Stimulated activated CD4-positive, alpha-beta T cell treated with anti-CD3 and anti-CD28 coated beads, TNF-alpha, amount 100 ng/mL, for 1 hour (primary cell): Measurements from ENCODE around the gene MPC1L.

Experiments used
- DNase-seq, 3 donors: peaks; one replicate each; pipeline ENCODE4 v3.0.0-alpha.2; 2020; ENCODE audit warnings: low read depth in 3 of 3, low spot score in 1 of 3

The MPC1L gene

GRCh38 chrX:40625294-40625693 is 2.1 kb downstream of the MPC1L start:
- no peak for DNase-seq

DNA sequence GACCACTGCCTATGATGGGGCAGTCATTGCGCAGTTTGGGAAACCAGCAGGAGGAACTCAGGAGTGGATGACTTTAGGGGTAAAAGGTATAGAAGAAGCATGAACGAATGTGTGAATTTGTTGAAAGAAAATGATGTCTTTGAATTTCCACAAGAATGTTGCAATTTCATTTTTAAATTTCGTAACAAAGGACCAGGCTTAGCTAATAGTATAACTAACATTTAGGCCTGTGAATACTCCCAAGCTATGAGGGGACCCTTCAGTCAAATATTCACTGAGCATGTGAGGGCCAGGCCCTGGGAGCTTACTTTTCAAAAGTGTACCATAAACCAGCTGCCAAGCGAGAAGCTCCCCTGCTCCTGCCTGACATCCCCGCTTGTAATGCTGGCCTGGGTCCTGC is 5.3 kb downstream of the MPC1L start:
- no peak for DNase-seq

DNA sequence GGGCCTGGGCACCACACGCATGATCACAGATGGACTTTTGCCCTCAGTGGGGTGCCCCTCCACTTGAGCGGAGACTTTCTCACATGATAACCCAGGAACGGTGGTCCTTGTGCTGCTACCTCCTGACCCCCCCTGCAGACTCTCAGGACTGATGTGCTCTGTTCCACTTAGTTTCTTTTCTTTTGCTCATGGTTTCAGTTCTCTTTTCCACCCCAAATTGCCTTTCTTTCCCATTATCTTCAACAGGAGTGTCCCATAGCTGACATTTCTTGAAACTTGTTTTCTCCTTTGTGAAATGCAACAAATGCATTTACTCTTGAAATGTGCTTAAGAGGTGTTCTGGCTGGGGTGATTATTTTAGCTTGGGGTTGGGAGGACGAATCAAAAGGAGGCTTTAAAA is 9.0 kb downstream of the MPC1L start:
- DNase-seq: no peak

- DNase-seq: no peak
Measured at GRCh38 chrX:40637687-40638086, 14.5 kb downstream of the MPC1L start.

- no peak for DNase-seq
Measured at GRCh38 chrX:40644176-40644575, 20.9 kb downstream of the MPC1L start.

GRCh38 chrX:40644821-40645358 is 21.7 kb downstream of the MPC1L start:
- DNase-seq: no peak

DNA sequence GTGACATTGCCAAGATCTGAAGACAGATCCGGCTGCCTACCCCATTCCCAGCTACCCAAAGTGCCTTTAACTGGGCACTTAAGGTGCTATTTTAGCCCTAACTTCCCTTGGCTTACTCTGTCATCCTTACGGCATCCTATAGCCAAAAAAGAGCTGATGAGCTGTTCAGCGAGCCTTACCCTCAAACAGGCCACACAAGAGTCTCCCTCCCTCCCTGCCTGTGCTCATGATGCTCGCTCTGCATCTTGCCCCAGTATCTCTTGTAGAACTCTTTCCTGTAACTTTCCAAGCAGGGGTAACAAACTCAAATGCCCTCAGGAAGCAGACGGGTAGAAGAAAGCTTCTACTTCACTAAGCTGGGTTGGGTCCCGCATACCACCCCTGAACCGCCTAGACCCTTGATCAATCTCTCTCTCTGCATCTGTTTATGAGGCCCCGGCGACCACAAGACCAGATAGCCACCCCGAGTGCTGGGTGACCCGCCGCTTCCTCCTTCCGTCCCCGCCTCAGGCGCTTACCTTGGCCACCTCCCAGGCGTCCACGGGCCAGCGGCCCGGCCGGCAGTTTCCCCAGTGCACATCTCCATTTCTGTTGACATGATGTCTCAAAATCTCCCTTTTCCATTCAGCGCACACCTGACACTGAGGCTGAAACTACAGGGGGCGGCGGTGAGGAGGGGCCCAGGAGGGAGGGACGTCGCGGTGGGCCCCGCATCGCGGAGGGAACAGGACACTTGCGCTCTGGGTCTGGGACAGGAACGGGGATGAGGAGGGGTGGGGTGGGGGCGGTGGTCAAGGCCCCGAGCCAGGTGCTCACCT is 23.5 kb downstream of the MPC1L start:
- no peak for DNase-seq

DNA sequence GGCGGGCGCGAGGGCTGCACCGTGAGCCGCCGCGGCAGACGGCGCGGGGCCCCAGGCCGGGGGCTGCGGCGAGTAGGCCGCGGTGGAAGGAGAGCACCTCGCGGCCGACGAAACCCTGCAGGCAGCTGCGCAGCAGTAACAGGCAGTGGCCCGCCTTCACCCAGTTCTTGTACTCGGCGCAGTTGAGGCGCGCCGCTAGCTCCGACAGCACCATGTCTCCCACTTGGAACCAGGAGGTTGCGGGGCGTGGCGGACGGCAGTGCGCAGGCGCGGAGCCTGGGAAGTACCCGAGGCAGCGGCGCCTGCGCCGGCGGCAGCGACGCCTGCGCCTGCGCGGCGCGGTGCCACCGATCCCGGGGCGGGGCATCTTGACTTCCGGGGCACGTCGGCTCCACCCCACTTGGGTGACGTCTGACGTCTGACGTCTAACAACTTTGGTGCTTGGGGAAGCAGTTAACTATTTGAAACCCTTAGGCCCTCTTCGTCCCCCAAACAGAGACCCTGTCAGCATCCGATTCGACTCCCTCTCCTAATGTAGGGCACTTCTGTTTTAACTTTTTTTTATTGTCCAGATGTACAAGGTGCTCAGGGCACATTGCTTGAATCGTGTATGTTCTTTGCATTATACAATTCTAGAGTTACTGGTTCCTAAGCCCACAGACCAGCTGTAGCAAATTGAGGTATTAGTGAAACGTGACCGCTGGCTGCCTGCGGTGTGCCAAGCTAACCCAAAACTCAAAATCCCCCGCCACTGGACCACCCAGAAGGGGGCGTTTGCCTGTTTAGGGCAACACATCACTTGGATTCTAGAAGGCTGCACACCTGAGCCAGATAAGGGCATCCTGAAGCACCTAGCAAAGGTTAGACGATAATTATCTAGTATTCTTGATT is 24.3 kb downstream of the MPC1L start, which contains the start of gene CXorf38:
TSS of gene CXorf38 (minus strand) at position 255 of the 891 bp plus-strand sequence. CDS start at position 214, 41 bp downstream.
- peak; percentile 77 to 96 (median 84) for DNase-seq

GRCh38 chrX:40651620-40652223 is 28.5 kb downstream of the MPC1L start:
- DNase-seq: peak; percentile 15 to 53 (median 47)

DNA sequence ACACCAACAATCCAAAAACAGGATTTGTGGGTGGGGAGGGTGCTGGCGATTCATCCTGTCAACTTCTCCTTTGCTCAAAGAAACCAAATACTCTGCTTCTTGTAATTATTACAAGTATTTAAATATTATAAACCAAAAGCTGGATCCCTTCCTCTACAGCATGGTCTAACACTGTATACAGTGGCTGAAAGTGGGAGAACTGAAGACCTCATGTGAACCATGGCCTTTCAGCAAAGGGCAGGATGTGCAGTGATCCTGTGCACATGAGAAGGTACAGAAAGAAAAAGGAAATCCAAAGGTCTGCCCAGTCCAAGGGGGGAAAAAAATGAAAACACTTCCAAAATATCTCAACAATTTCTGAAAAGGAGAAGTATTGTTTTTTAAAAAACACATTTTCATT is 29.4 kb downstream of the MPC1L start:
- DNase-seq: no peak

- DNase-seq: no peak
Measured at GRCh38 chrX:40653535-40653934, 30.3 kb downstream of the MPC1L start.

- DNase-seq: no peak
Measured at GRCh38 chrX:40660381-40660780, 37.2 kb downstream of the MPC1L start.

- no peak for DNase-seq
Measured at GRCh38 chrX:40661489-40661888, 38.3 kb downstream of the MPC1L start.

GRCh38 chrX:40663078-40663740 is 40.0 kb downstream of the MPC1L start:
- DNase-seq: no peak

GRCh38 chrX:40663880-40664630 is 40.8 kb downstream of the MPC1L start:
- DNase-seq: no peak

GRCh38 chrX:40671126-40671525 is 47.9 kb downstream of the MPC1L start:
- DNase-seq: no peak
